GM23338 (cell line): Measurements from ENCODE around the gene SUGCT. TPM values are rescaled to one million over a fixed set of nuclear protein-coding genes. Genes with fewer than 3 reads are reported as not detected.

Experiments
- ATAC-seq: fragments of 200-7000 bp; cut with Tn5 transposase; 3 replicates; pipeline ENCODE4 v1.9.1; 2020
- DNase-seq: peaks from one replicate; pipeline ENCODE4 v3.0.0-alpha.2; 2015; ENCODE audit warnings: low spot score
- H2AFZ ChIP-seq: fragments of 200-600 bp; sonication (generic); 2 replicates; pipeline ENCODE4 v1.8.0; 2016; ENCODE audit warnings: antibody characterized with exemption, mild to moderate bottlenecking, moderate library complexity
- H3F3A ChIP-seq: fragments of 200-600 bp; sonication (generic); replicated peaks from 2 replicates; pipeline ENCODE4 v1.8.0; 2017; ENCODE audit warnings: antibody characterized with exemption, mixed run types, low read depth
- H3K27ac ChIP-seq: fragments of 200-600 bp; sonication (generic); 2 replicates; pipeline ENCODE4 v1.6.1; 2016; ENCODE audit warnings: low read depth
- H3K27me3 ChIP-seq: fragments of 200-600 bp; sonication (generic); 2 replicates; pipeline ENCODE4 v1.8.0; 2016; ENCODE audit warnings: mild to moderate bottlenecking, mixed run types, moderate library complexity; ENCODE audit not compliant: insufficient read depth
- H3K36me3 ChIP-seq: fragments of 200-600 bp; sonication (generic); 2 replicates; pipeline ENCODE4 v1.8.0; 2016; ENCODE audit warnings: mild to moderate bottlenecking; ENCODE audit not compliant: insufficient read depth
- H3K4me1 ChIP-seq: fragments of 200-600 bp; sonication (generic); 2 replicates; pipeline ENCODE4 v1.8.0; 2016; ENCODE audit warnings: mild to moderate bottlenecking, moderate library complexity; ENCODE audit not compliant: insufficient read depth
- H3K4me2 ChIP-seq: fragments of 200-600 bp; sonication (generic); 2 replicates; pipeline ENCODE4 v1.7.1; 2017; ENCODE audit warnings: mixed run types
- H3K4me3 ChIP-seq: fragments of 200-600 bp; sonication (generic); 2 replicates; pipeline ENCODE4 v1.6.1; 2016; ENCODE audit warnings: mixed run types
- H3K79me2 ChIP-seq: fragments of 200-600 bp; sonication (generic); replicated peaks from 2 replicates; pipeline ENCODE4 v1.8.0; 2017; ENCODE audit warnings: mild to moderate bottlenecking; ENCODE audit not compliant: insufficient read depth
- H3K9me2 ChIP-seq: fragments of 200-600 bp; sonication (generic); 2 replicates; pipeline ENCODE4 v1.8.0; 2017; ENCODE audit not compliant: insufficient read depth
- H4K20me1 ChIP-seq: fragments of 200-600 bp; sonication (generic); replicated peaks from 2 replicates; pipeline ENCODE4 v1.8.0; 2017; ENCODE audit warnings: mild to moderate bottlenecking; ENCODE audit not compliant: insufficient read depth
- H3K27ac Mint-ChIP-seq: 2 replicates; pipeline ENCODE4 v1.8.0; 2020; ENCODE audit warnings: inconsistent platforms, mild to moderate bottlenecking, moderate library complexity, mixed read lengths
- H3K27me3 Mint-ChIP-seq: 3 replicates; pipeline ENCODE4 v1.8.0; 2022; ENCODE audit warnings: low read depth, mild to moderate bottlenecking, moderate library complexity, mixed read lengths, inconsistent platforms; ENCODE audit not compliant: insufficient read depth, poor library complexity
- H3K36me3 Mint-ChIP-seq: 3 replicates; pipeline ENCODE4 v1.8.0; 2021; ENCODE audit warnings: low read depth, mild to moderate bottlenecking, inconsistent platforms, moderate library complexity, mixed read lengths
- H3K4me1 Mint-ChIP-seq: 3 replicates; pipeline ENCODE4 v1.8.0; 2020; ENCODE audit warnings: mild to moderate bottlenecking, inconsistent platforms, mixed read lengths
- H3K4me3 Mint-ChIP-seq: 3 replicates; pipeline ENCODE4 v1.8.0; 2021; ENCODE audit warnings: moderate library complexity, mild to moderate bottlenecking, inconsistent platforms, mixed read lengths
- H3K9me3 Mint-ChIP-seq: 3 replicates; pipeline ENCODE4 v1.8.0; 2020; ENCODE audit warnings: moderate library complexity, mild to moderate bottlenecking, inconsistent platforms, mixed read lengths
- CTCF ChIP-seq, 2 experiments: fragments of 200-600 bp in 1 of 2; sonication (generic) in 1 of 2; conservative IDR thresholded peaks; 2 replicates each; pipeline versions ENCODE4 v1.5.1 to v1.6.1; 2016 to 2017; ENCODE audit warnings: antibody characterized with exemption in 2 of 2, low read depth in 2 of 2, mild to moderate bottlenecking in 2 of 2, moderate library complexity in 1 of 2
- ETS1 ChIP-seq: IDR thresholded peaks from 2 replicates; pipeline ENCODE4 v1.6.1; 2016; ENCODE audit warnings: antibody characterized with exemption
- EZH2 ChIP-seq: fragments of 200-600 bp; sonication (generic); IDR thresholded peaks from one replicate; pipeline ENCODE4 v1.8.0; 2017; ENCODE audit warnings: antibody characterized with exemption, mild to moderate bottlenecking, low read depth; ENCODE audit not compliant: unreplicated experiment
- EZH2phosphoT487 ChIP-seq: fragments of 200-600 bp; sonication (generic); IDR thresholded peaks from one replicate; pipeline ENCODE4 v1.8.1; 2018; ENCODE audit warnings: antibody characterized with exemption; ENCODE audit not compliant: unreplicated experiment
- NANOG ChIP-seq: IDR thresholded peaks from 2 replicates; pipeline ENCODE4 v1.6.1; 2016; ENCODE audit warnings: antibody characterized with exemption, borderline replicate concordance
- ZNF114 ChIP-seq: fragments of 250-450 bp; sonication (Bioruptor Pico); IDR thresholded peaks from 2 replicates; pipeline ENCODE4 v1.5.0; 2020; ENCODE audit warnings: mild to moderate bottlenecking, moderate library complexity
- ZNF331 ChIP-seq: fragments of 250-450 bp; sonication (Bioruptor Pico); IDR thresholded peaks from 2 replicates; pipeline ENCODE4 v1.5.0; 2020; ENCODE audit warnings: low read depth, mild to moderate bottlenecking, moderate library complexity
- ZNF462 ChIP-seq: fragments of 250-450 bp; sonication (Bioruptor Pico); IDR thresholded peaks from 2 replicates; pipeline ENCODE4 v1.5.0; 2020; ENCODE audit warnings: mild to moderate bottlenecking, moderate library complexity
- polyA plus RNA-seq: library from polyadenylated mRNA; unstranded; fragments of >200 nt; fragmentation: Nextera tagmentation; extraction: Ambion mirVana; gene quantifications from 2 replicates; pipeline ENCODE4 v1.2.1, GENCODE V29; 2016
- total RNA-seq: library from RNA; depleted of rRNA; stranded (reverse); fragments of >200 nt; shearing (Covaris generic); gene quantifications from 2 replicates; pipeline ENCODE4 v1.2.3, GENCODE V29; 2014

Gene SUGCT
- total and polyA plus RNA-seq, 2 experiments from 2014 or later, result 4.2 to 5.6 TPM

- Histone ChIP-seq H3K9me2 (no peaks in the 10 kb centered on the region), H3K27me3 (no peaks in the 10 kb centered on the region), H3F3A (no peaks in the 10 kb centered on the region), H3K4me3 (no peak overlapping the region), H3K36me3 (no peaks in the 10 kb centered on the region), H2AFZ (no peak overlapping the region), H3K27ac (no peak overlapping the region), H4K20me1 (no peaks in the 10 kb centered on the region), H3K4me1 (no peaks in the 10 kb centered on the region), H3K79me2 (no peaks in the 10 kb centered on the region), H3K4me2 (no peak overlapping the region)
- H3K4me3 Mint-ChIP-seq, result no peak overlapping the region
- TF ChIP-seq EZH2 (no peak), ZNF331 (CRISPR knock-in tag) (no peak), ZNF114 (CRISPR knock-in tag) (no peak)
- ATAC-seq (no peak), DNase-seq (no peak)
- H3K36me3 Mint-ChIP-seq, result no peaks in the 10 kb centered on the region
- H3K27ac Mint-ChIP-seq, result no peak overlapping the region
- no peaks in the 10 kb centered on the region for H3K27me3 Mint-ChIP-seq
- H3K9me3 Mint-ChIP-seq, result no peaks in the 10 kb centered on the region
- H3K4me1 Mint-ChIP-seq, result 0 out of 3 replicates have a peak, but pooled peaks cover 2% of the 10 kb centered on the region
Measured at GRCh38 chr7:40477094-40477493, 342.3 kb downstream of the SUGCT start.

GRCh38 chr7:40482845-40483244, 348.0 kb downstream of the SUGCT start:
- H3K4me3 Mint-ChIP-seq, result no peak overlapping the region
- no peaks in the 10 kb centered on the region for H3K36me3 Mint-ChIP-seq
- no peak for TF ChIP-seq ZNF114 (CRISPR knock-in tag)
- TF ChIP-seq NANOG, result no peak
- no peak for TF ChIP-seq ZNF331 (CRISPR knock-in tag)
- no peak for TF ChIP-seq CTCF (conservative IDR thresholded peaks at IDR 0.05; ENCODE audit: low read depth in 2 of 2)
- no peak for TF ChIP-seq ZNF462
- no peak for TF ChIP-seq EZH2phosphoT487
- no peak for TF ChIP-seq ETS1
- no peaks in the 10 kb centered on the region for H3K36me3 ChIP-seq
- no peaks in the 10 kb centered on the region for H3F3A ChIP-seq
- H3K79me2 ChIP-seq, result no peaks in the 10 kb centered on the region
- H3K4me3 ChIP-seq, result no peak overlapping the region
- no peaks in the 10 kb centered on the region for H4K20me1 ChIP-seq
- H2AFZ ChIP-seq, result no peak overlapping the region
- H3K4me2 ChIP-seq, result no peak overlapping the region
- no peak for ATAC-seq
- H3K27me3 ChIP-seq, result no peaks in the 10 kb centered on the region
- H3K4me1 ChIP-seq, result no peaks in the 10 kb centered on the region
- H3K27me3 Mint-ChIP-seq, result peaks cover 1% of the 10 kb centered on the region
- no peak overlapping the region for H3K27ac Mint-ChIP-seq
- DNase-seq, result no peak
- H3K4me1 Mint-ChIP-seq, result no peaks in the 10 kb centered on the region
- no peak overlapping the region for H3K27ac ChIP-seq
- no peaks in the 10 kb centered on the region for H3K9me2 ChIP-seq
- H3K9me3 Mint-ChIP-seq, result no peaks in the 10 kb centered on the region
